Transverse colon (tissue), 4 donors: ENCODE measurements around the gene RPIA. TPM values are rescaled to one million over a fixed set of nuclear protein-coding genes. Genes with fewer than 3 reads are reported as not detected.

Experiments used
- DNase-seq: peaks from one replicate; pipeline ENCODE4 v3.0.0-alpha.2; 2019
- H3K27ac ChIP-seq, 4 donors: fragments of 200-600 bp; sonication (generic); 2 replicates each; pipeline ENCODE4 v1.5.1; 2016 to 2018; ENCODE audit warnings: inconsistent platforms in 4 of 4
- H3K27me3 ChIP-seq: fragments of 200-600 bp; sonication (generic); 2 replicates; pipeline ENCODE4 v1.5.1; 2017; ENCODE audit warnings: inconsistent platforms
- H3K36me3 ChIP-seq, 4 donors: fragments of 200-600 bp; sonication (generic); 2 replicates each; pipeline ENCODE4 v1.5.1; 2017 to 2019; ENCODE audit warnings: inconsistent platforms in 4 of 4
- H3K4me1 ChIP-seq, 4 donors: fragments of 200-600 bp; sonication (generic); 2 replicates each; pipeline ENCODE4 v1.5.1; 2017 to 2020; ENCODE audit warnings: inconsistent platforms in 4 of 4
- H3K4me3 ChIP-seq, 4 donors: fragments of 200-600 bp; sonication (generic); 1 replicate in 1 of 4; 2 replicates in 3 of 4; pipeline versions ENCODE4 v1.5.1 to v1.6.1; 2017 to 2019; ENCODE audit warnings: inconsistent platforms in 4 of 4
- H3K9me3 ChIP-seq, 2 donors: fragments of 200-600 bp; sonication (generic); 2 replicates each; pipeline ENCODE4 v1.5.1; 2017 to 2019; ENCODE audit warnings: inconsistent platforms in 2 of 2
- EP300 ChIP-seq: sonication (generic); formaldehyde crosslinking; IDR thresholded peaks from one replicate; pipeline ENCODE4 v1.6.1; 2017; ENCODE audit warnings: antibody characterized with exemption, low read depth
- POLR2A ChIP-seq: fragments of 450-650 bp; IDR thresholded peaks from one replicate; pipeline ENCODE4 v1.6.1; 2016; ENCODE audit warnings: antibody characterized with exemption, mild to moderate bottlenecking, moderate library complexity
- POLR2AphosphoS5 ChIP-seq, 3 donors: sonication (generic); formaldehyde crosslinking; IDR thresholded peaks; one replicate each; pipeline ENCODE4 v1.6.1; 2016; ENCODE audit warnings: antibody characterized with exemption in 3 of 3
- WGBS, 2 donors: methylation state at CpG; one replicate each; pipeline ENCODE4 v1.1.5; 2018; ENCODE audit warnings: low coverage in 1 of 2; 5-methylcytosine and 5-hydroxymethylcytosine counted together
- in situ Hi-C, 4 donors: fragments of 200-750 bp; cut with MboI; loops; one replicate each; pipeline versions ENCODE4 v1.15.0 to v1.15.1; 2017; ENCODE audit warnings: low sequenced_read_pairs in 3 of 4, low pct_ligation_motif_present in 1 of 4, low pct_unique_long_range_greater_than_20kb in 1 of 4
- intact Hi-C: fragments of 100-400 bp; cut with DNase I; formaldehyde crosslinking; loops from one replicate; pipeline ENCODE4 v1.15.1; 2023; ENCODE audit warnings: low total_unique reads
- total RNA-seq, 4 donors: library from RNA; depleted of rRNA; stranded (reverse); fragments of >200 nt; gene quantifications; one replicate each; pipeline ENCODE4 v1.1.0, GENCODE V29; 2016
- TF ChIP-seq, protein P1 (sequence below), 5 experiments: fragments of 200-600 bp in 3 of 5; fragments of 450-650 bp in 2 of 5; sonication (generic) in 3 of 5; IDR thresholded peaks; 1 replicate in 2 of 5; 2 replicates in 3 of 5; pipeline ENCODE4 v1.5.1; 2016 to 2017; ENCODE audit warnings: antibody characterized with exemption in 5 of 5, inconsistent platforms in 3 of 5, mild to moderate bottlenecking in 2 of 5, moderate library complexity in 1 of 5

RPIA gene
- total RNA-seq, 4 donors from 2014 or later, result 2.2 to 20.8 (median 9.7) TPM

DNA sequence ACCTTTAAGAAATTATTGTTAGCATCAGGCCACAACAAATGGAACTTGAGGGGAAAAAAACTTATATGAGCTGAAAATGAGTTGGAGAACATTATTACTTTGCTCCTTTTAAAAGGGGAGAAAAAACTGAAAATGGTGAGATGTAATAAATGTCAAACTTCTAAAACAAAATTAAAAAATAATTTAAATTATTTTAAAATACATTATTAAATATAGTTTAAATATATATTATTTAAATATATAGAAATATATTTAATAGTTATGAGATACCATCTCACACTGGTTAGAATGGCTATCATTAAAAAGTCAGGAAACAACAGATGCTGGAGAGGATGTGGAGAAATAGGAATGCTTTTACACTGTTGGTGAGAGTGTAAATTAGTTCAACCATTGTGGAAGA, 28.9 kb downstream of the RPIA start:
- no peak overlapping the region for H3K4me3 ChIP-seq
- TF ChIP-seq EP300 (no peak), POLR2A (no peak), POLR2AphosphoS5 (IDR thresholded peaks at IDR 0.05) (no peak)
- TF ChIP-seq, protein P1, sequence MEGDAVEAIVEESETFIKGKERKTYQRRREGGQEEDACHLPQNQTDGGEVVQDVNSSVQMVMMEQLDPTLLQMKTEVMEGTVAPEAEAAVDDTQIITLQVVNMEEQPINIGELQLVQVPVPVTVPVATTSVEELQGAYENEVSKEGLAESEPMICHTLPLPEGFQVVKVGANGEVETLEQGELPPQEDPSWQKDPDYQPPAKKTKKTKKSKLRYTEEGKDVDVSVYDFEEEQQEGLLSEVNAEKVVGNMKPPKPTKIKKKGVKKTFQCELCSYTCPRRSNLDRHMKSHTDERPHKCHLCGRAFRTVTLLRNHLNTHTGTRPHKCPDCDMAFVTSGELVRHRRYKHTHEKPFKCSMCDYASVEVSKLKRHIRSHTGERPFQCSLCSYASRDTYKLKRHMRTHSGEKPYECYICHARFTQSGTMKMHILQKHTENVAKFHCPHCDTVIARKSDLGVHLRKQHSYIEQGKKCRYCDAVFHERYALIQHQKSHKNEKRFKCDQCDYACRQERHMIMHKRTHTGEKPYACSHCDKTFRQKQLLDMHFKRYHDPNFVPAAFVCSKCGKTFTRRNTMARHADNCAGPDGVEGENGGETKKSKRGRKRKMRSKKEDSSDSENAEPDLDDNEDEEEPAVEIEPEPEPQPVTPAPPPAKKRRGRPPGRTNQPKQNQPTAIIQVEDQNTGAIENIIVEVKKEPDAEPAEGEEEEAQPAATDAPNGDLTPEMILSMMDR (IDR thresholded peaks at IDR 0.05), result no peak
- no peaks in the 10 kb centered on the region for H3K27me3 ChIP-seq
- H3K27ac ChIP-seq, result no peak overlapping the region
- peaks cover 0 to 18% (median 6%) of the 10 kb centered on the region in 4 donors for H3K4me1 ChIP-seq
- no peaks in the 10 kb centered on the region for H3K9me3 ChIP-seq
- in situ Hi-C loops (no loop called here), intact Hi-C loops (no loop called here)
- no peaks in the 10 kb centered on the region for H3K36me3 ChIP-seq
- DNase-seq, result no peak

DNA sequence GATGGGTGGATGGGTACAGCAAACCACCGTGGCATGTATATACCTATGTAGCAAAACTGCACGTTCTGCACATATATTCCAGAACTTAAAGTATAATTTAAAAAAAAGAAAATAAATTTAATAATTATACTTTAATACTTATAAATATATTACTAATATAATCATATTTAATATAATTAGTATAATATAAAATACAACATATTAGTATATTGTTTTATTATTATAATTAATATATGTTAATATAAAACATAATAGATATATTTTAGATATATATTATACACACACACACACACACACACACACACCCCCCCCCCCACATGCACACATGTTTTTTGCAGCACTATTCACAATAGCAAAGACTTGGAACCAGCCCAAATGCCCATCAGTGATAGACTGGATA, 29.8 kb downstream of the RPIA start:
- no peak overlapping the region for H3K27ac ChIP-seq
- TF ChIP-seq EP300 (no peak), POLR2AphosphoS5 (IDR thresholded peaks at IDR 0.05) (no peak)
- in situ Hi-C loops (no loop called here), intact Hi-C loops (no loop called here)
- H3K4me3 ChIP-seq, result no peak overlapping the region
- 99 to 100% methylated on average over 2 of the region's 2 CpGs for WGBS, 2 donors
- DNase-seq, result no peak
- peaks cover 0 to 18% (median 6%) of the 10 kb centered on the region in 4 donors for H3K4me1 ChIP-seq
- no peaks in the 10 kb centered on the region for H3K27me3 ChIP-seq
- H3K36me3 ChIP-seq, result no peaks in the 10 kb centered on the region
- no peaks in the 10 kb centered on the region for H3K9me3 ChIP-seq

DNA sequence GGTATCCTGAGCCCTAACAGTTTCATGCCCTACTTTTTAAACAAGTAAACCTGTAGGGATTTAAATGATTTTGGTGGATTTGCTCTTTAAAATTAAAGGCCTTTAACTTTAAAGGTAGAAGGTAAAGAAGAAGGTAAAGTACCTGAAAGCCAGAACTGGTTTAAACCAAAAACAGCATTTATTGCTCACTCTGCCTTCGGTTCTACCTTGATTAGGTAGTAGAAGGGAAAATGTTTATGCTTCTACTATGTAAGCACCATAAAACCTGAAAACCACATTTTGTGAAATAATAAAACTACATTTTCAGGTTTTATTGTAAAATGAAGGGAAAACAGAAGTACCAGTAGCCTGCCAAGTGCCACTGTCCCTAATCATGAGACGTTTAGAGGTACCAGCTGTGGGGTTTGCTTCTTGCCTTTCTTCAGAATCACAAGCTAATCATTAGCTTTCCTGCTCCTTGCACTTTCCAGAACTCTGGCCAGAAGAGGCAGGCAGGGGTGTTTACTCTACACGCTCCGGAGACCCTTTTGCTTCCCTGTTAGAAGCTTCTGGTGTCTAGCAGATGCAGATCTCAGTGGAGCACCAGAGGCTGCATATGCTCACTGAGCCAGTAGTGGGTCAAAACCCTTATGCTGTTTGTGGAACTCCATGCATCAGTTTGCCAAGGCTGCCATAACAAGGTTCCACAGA, 33.3 kb downstream of the RPIA start:
- TF ChIP-seq, protein P1 (IDR thresholded peaks at IDR 0.05), result no peak
- TF ChIP-seq EP300 (no peak), POLR2AphosphoS5 (IDR thresholded peaks at IDR 0.05) (no peak), POLR2A (no peak)
- in situ Hi-C loops (no loop called here), intact Hi-C loops (no loop called here)

DNA sequence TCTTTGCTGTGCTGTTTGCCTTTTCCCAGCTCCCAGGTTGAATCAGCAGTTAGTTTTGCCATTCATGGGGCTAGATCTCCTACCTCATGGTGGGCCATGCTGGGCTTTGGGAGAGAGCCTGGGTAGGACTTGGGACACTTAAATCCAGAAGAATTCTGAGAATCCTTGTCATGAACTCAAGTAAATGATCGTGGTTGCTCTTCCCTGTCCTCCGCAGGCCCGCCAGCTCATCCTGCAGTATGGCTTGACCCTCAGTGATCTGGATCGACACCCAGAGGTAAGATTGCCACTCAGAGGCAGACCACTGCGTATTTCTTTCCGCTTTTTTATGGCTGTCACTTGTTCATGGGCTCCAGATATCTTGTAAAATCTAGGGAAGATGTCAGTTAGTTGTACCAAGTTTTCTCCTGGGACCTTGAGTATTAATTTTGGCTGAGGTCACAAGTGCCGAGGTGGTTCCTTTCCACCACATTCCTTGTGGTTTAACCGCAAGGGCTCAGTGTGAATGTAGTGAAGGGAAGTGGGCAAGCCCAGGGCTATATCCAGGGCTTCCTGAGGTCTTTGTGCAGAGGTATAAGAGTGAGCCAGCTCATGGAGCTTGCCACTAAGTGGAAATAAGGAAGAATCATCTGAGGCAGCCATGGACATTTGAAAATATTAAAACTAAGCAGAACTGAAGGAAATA, 37.7 kb downstream of the RPIA start:
- 89 to 100% methylated on average over 1 to 8 of the region's 8 CpGs for WGBS, 2 donors
- in situ Hi-C loops (no loop called here), intact Hi-C loops (no loop called here)
- H3K36me3 ChIP-seq, result no peaks in the 10 kb centered on the region
- no peaks in the 10 kb centered on the region for H3K27me3 ChIP-seq
- TF ChIP-seq EP300 (no peak), POLR2A (no peak), POLR2AphosphoS5 (IDR thresholded peaks at IDR 0.05) (no peak)
- TF ChIP-seq, protein P1 (IDR thresholded peaks at IDR 0.05), result no peak
- H3K4me1 ChIP-seq, result peaks cover 0 to 12% (median 5%) of the 10 kb centered on the region in 4 donors
- H3K4me3 ChIP-seq, result no peak overlapping the region
- DNase-seq, result no peak
- no peaks in the 10 kb centered on the region for H3K9me3 ChIP-seq
- no peak overlapping the region for H3K27ac ChIP-seq

More for the DNA sequence above, 33.3 kb downstream of the RPIA start:
- Histone ChIP-seq H3K27ac (no peak overlapping the region), H3K9me3 (no peaks in the 10 kb centered on the region), H3K4me3 (no peak overlapping the region), H3K27me3 (no peaks in the 10 kb centered on the region), H3K4me1 (peaks cover 0 to 18% (median 6%) of the 10 kb centered on the region in 4 donors), H3K36me3 (no peaks in the 10 kb centered on the region)
- WGBS, 2 donors, result 40 to 54% methylated on average over 4 of the region's 4 CpGs
- no peak for DNase-seq
